ENCODE measurements around the gene STUM.

Gene STUM

GRCh38 chr1:226558036-226558650 is 9.6 kb downstream of the STUM start:
- TF ChIP-seq CTCF (IDR thresholded peaks at IDR 0.05; ENCODE audit: low read depth, low read length, missing control alignments): no peak
- Histone ChIP-seq H3K4me3 (ENCODE audit: low read depth, low read length) (no peak overlapping the region), H3K27ac (no peak overlapping the region), H3K27me3 (replicated peaks) (no peaks in the 10 kb centered on the region), H3K36me3 (replicated peaks) (no peaks in the 10 kb centered on the region)
- no peak for DNase-seq
- in situ Hi-C loops (cut with HindIII; ENCODE audit: low pct_ligation_motif_present, low sequenced_read_pairs): no loop called here

GRCh38 chr1:226560243-226560642 is 11.7 kb downstream of the STUM start:
- DNase-seq: no peak

DNA sequence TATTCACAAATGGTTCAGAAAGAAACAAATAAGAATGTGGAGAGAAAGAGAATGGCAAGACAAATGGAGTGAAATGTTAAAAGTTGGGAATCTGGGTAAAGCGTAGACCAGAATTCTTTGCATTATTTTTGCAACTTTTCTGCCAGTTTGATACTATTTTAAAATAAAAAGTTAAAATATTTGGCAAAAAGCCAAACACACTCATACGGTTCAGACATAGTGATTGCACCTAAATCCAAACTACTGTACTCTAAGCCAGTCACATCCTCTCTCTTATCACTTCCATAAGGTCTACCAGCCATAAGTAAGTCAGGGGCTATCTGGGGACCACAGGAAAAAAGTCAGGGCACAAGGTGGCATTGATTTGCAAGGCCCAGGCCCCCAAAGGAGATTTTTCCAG is 14.4 kb downstream of the STUM start:
- no peaks in the 10 kb centered on the region for H3K36me3 ChIP-seq (replicated peaks)

More at GRCh38 chr1:226560243-226560642, 11.7 kb downstream of the STUM start:
- Histone ChIP-seq H3K36me3 (replicated peaks) (no peaks in the 10 kb centered on the region), H3K27ac (no peak overlapping the region), H3K4me3 (ENCODE audit: low read depth, low read length) (no peak overlapping the region), H3K27me3 (replicated peaks) (no peaks in the 10 kb centered on the region)
- in situ Hi-C loops (cut with HindIII; ENCODE audit: low pct_ligation_motif_present, low sequenced_read_pairs): no loop called here
- no peak for TF ChIP-seq CTCF (IDR thresholded peaks at IDR 0.05; ENCODE audit: low read depth, low read length, missing control alignments)

DNA sequence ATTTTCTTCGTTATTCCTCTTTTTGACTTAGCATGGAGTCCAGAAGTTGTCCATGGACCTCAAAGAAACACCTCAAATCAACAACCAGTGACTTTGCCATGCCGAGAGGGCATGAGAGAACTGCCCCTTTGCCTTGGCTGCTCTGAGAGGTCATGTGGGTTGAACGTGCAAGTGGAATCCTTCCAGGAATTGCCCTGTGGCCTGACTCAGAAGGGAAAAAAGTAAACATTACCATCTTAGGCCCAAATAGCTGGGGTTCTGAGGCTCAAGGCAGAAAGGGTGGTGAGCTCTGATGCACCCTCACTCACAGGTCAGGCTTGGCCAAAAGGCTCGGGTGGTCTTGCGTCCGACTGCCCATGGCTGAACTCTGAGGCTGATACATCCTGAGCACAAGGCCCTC is 15.1 kb downstream of the STUM start:
- no peak for DNase-seq
- no peak for TF ChIP-seq CTCF (IDR thresholded peaks at IDR 0.05; ENCODE audit: low read depth, low read length, missing control alignments)
- H3K36me3 ChIP-seq (replicated peaks): no peaks in the 10 kb centered on the region
- peaks cover 6% of the 10 kb centered on the region for H3K27me3 ChIP-seq (replicated peaks)
- H3K4me3 ChIP-seq (ENCODE audit: low read depth, low read length): no peak overlapping the region
- H3K27ac ChIP-seq: no peak overlapping the region
- in situ Hi-C loops (cut with HindIII; ENCODE audit: low pct_ligation_motif_present, low sequenced_read_pairs): no loop called here

More for the DNA sequence above, 14.4 kb downstream of the STUM start:
- Histone ChIP-seq H3K27me3 (replicated peaks) (peaks cover 6% of the 10 kb centered on the region), H3K27ac (no peak overlapping the region), H3K4me3 (ENCODE audit: low read depth, low read length) (no peak overlapping the region)
- in situ Hi-C loops (cut with HindIII; ENCODE audit: low pct_ligation_motif_present, low sequenced_read_pairs): no loop called here
- no peak for DNase-seq
- TF ChIP-seq CTCF (IDR thresholded peaks at IDR 0.05; ENCODE audit: low read depth, low read length, missing control alignments): no peak

DNA sequence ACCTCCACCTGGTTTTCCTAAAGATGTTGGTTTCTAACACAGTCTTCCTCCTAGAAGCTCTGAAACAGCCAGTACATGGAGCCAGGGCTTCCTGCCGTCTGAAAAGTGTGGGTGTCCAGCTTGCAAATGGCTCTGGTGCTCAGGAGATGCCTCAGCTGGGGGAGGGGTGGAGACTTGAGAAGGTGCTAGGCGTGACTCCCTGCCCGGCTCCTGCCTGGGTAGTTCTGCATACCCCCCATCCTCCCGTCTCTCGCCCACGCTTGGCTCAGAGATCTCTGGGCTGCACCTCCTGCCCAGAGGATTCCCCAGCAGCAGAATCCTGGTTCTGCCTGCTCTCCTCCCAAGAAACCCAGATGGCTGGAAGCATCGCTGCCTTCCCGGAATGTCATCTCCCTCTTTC is 16.9 kb downstream of the STUM start:
- in situ Hi-C loops (cut with HindIII; ENCODE audit: low pct_ligation_motif_present, low sequenced_read_pairs): no loop called here
- no peak overlapping the region for H3K27ac ChIP-seq
- no peak overlapping the region for H3K4me3 ChIP-seq (ENCODE audit: low read depth, low read length)
- DNase-seq: no peak
- peaks cover 6% of the 10 kb centered on the region for H3K27me3 ChIP-seq (replicated peaks)
- no peaks in the 10 kb centered on the region for H3K36me3 ChIP-seq (replicated peaks)
- TF ChIP-seq CTCF (IDR thresholded peaks at IDR 0.05; ENCODE audit: low read depth, low read length, missing control alignments): no peak

DNA sequence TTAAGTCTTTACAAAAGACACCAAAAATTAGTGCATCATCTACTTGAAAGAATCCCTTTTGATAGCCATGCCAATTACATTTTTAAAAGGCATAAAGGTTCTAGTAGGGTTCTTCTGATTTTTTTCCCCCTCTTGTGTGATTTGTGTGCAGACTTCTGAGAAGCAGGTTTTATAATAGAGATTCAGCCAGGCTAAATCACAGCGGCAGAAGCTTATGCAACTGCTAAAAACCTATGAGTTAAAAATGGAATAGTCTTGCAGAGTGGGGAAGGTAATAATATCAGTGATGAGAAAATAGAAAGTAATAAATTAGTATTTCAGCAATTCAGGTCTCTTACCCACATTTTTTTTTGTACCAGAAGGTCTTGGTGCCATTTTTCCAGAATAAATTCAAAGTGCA is 17.7 kb downstream of the STUM start:
- no peak overlapping the region for H3K27ac ChIP-seq
- no peak for TF ChIP-seq CTCF (IDR thresholded peaks at IDR 0.05; ENCODE audit: low read depth, low read length, missing control alignments)
- no peak overlapping the region for H3K4me3 ChIP-seq (ENCODE audit: low read depth, low read length)
- H3K36me3 ChIP-seq (replicated peaks): no peaks in the 10 kb centered on the region
- H3K27me3 ChIP-seq (replicated peaks): peaks cover 6% of the 10 kb centered on the region
- in situ Hi-C loops (cut with HindIII; ENCODE audit: low pct_ligation_motif_present, low sequenced_read_pairs): no loop called here
- DNase-seq: no peak

All from brain microvascular endothelial cell (primary cell).